Measurements from ENCODE around the gene CEBPG. TPM values are rescaled to one million over a fixed set of nuclear protein-coding genes. Genes with fewer than 3 reads are reported as not detected.

The CEBPG gene
- total RNA-seq, 2 experiments from 2014 or later: 15.5 TPM

DNA sequence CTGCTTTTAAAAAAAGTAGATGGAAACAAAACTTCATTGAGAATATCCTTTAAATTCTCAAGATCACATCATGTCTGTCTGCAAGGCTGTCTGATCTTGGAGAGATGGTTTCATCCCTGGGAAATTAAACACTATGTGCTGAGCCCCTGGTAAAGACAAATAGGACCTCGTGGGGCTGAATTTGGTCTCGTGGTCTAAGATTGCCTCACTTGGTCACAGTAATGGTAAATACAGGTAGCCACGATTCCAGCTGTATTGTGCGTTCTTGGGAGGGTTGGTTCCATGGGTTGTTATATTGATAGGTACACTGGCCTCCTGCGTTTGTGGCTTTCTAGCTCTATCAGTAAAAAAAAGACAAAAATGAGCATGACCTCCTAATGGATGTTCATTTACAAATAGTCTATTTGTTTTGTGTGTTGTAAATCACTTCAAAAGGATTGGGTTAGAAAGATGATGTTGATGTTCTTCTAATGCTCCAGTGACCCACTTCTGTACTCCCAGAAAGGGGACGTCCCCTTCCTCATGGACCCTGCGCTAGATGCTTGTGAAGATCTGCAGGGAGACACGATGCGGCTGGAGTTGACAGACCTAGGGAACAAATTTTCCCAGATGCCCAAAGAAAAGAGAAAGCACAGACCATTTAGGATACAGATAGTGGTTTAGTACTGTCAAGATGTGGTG, 1.8 kb downstream of the CEBPG start:
- no peak for ATAC-seq (ENCODE audit: poor library complexity)
- Mint-ChIP-seq H3K4me1 (ENCODE audit: low read depth) (peaks cover 63% of the 10 kb centered on the region), H3K27ac (peak overlapping the region; percentile 65), H3K4me3 (peak overlapping the region; percentile 80), H3K9me3 (no peaks in the 10 kb centered on the region), H3K36me3 (ENCODE audit: low read depth) (peaks cover 18% of the 10 kb centered on the region), H3K27me3 (no peaks in the 10 kb centered on the region)
- Histone ChIP-seq H3K36me3 (ENCODE audit: insufficient read depth, low read length) (peaks cover 7% of the 10 kb centered on the region), H3K9me3 (ENCODE audit: control insufficient read depth in 1 of 2, insufficient read depth in 1 of 2, low read length in 2 of 2) (no peaks in the 10 kb centered on the region), H3K4me3 (ENCODE audit: low read length) (peak overlapping the region; percentile 97), H3K27ac (ENCODE audit: low read depth in 1 of 2, low read length in 2 of 2) (no peak overlapping the region), H3K27me3 (ENCODE audit: control insufficient read depth in 1 of 2, insufficient read depth in 2 of 2, low read length in 2 of 2) (no peaks in the 10 kb centered on the region), H3K4me1 (ENCODE audit: insufficient read depth, low read length) (peaks cover 40% of the 10 kb centered on the region)
- TF ChIP-seq, protein P1, sequence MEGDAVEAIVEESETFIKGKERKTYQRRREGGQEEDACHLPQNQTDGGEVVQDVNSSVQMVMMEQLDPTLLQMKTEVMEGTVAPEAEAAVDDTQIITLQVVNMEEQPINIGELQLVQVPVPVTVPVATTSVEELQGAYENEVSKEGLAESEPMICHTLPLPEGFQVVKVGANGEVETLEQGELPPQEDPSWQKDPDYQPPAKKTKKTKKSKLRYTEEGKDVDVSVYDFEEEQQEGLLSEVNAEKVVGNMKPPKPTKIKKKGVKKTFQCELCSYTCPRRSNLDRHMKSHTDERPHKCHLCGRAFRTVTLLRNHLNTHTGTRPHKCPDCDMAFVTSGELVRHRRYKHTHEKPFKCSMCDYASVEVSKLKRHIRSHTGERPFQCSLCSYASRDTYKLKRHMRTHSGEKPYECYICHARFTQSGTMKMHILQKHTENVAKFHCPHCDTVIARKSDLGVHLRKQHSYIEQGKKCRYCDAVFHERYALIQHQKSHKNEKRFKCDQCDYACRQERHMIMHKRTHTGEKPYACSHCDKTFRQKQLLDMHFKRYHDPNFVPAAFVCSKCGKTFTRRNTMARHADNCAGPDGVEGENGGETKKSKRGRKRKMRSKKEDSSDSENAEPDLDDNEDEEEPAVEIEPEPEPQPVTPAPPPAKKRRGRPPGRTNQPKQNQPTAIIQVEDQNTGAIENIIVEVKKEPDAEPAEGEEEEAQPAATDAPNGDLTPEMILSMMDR (IDR thresholded peaks at IDR 0.05): no peak
- ChIA-PET POLR2A (interaction anchor here (1.8 to 3.8 kb wide), 4 partner anchors 31 to 294 kb away, joined by 5 to 42 read pairs (median 8); partner anchors contain the start of genes CEBPA and GPATCH1), CTCF (interaction anchor here (1.4 to 2.0 kb wide), 3 partner anchors 32 to 198 kb away, joined by 4 to 8 read pairs (median 5); no protein-coding TSS in a partner anchor)
- intact Hi-C loops (cut with DNase I, micrococcal nuclease): loop anchor here in 1 of 2 experiments (2.0 to 10.0 kb wide), 2 partner anchors 198 to 970 kb away; partner anchors contain the start of gene DPY19L3
- DNase-seq: no peak

DNA sequence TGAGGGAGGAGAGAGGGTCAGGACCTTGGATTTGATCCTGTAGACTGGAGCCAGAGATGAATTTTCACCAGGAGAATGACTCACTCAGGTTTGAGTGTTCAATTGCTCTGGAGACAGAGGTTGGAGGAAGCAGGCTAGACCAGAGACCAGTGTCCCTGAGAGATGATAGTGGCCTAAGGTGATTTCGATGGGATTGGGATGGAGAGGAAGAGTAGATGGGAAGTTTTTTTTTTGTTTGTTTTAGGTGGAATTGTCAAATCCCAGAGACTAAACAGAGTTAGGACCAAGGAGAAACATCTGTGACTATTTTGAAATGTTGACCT, 2.3 kb downstream of the CEBPG start:
- ATAC-seq (ENCODE audit: poor library complexity) (no peak), DNase-seq (no peak)
- Histone ChIP-seq H3K36me3 (ENCODE audit: insufficient read depth, low read length) (peaks cover 7% of the 10 kb centered on the region), H3K27ac (ENCODE audit: low read depth in 1 of 2, low read length in 2 of 2) (no peak overlapping the region), H3K27me3 (ENCODE audit: control insufficient read depth in 1 of 2, insufficient read depth in 2 of 2, low read length in 2 of 2) (no peaks in the 10 kb centered on the region), H3K9me3 (ENCODE audit: control insufficient read depth in 1 of 2, insufficient read depth in 1 of 2, low read length in 2 of 2) (no peaks in the 10 kb centered on the region), H3K4me1 (ENCODE audit: insufficient read depth, low read length) (peaks cover 40% of the 10 kb centered on the region), H3K4me3 (ENCODE audit: low read length) (no peak overlapping the region)
- CTCF ChIA-PET: no interaction called here
- TF ChIP-seq, protein P1 (IDR thresholded peaks at IDR 0.05): no peak
- Mint-ChIP-seq H3K27me3 (no peaks in the 10 kb centered on the region), H3K9me3 (no peaks in the 10 kb centered on the region), H3K4me3 (peak overlapping the region; percentile 80), H3K27ac (peak overlapping the region; percentile 65), H3K36me3 (ENCODE audit: low read depth) (peaks cover 19% of the 10 kb centered on the region), H3K4me1 (ENCODE audit: low read depth) (peaks cover 63% of the 10 kb centered on the region)
- POLR2A ChIA-PET: no interaction called here
- intact Hi-C loops (cut with DNase I, micrococcal nuclease): loop anchor here in 1 of 2 experiments (2.0 to 10.0 kb wide), 2 partner anchors 199 to 971 kb away; partner anchors contain the start of gene DPY19L3

DNA sequence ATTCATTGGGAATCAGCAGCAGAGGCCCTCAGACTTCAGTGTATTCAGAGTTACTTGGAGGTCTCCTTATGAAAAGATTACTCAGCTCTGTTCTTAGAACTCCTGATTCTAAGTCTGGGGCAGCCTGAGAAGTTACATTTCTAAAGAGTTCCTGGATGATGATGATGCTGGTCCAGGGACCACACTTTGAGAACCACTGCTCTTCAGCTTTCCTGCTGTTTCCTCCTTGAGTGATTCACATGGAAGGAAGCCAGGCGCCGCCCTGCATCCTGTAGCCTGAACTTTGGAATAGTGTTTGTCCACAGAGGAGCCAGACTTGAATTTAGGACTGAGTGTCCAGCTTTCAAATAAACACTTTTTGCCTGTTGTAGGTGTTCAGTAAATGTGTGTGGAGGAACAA, 2.9 kb downstream of the CEBPG start:
- Mint-ChIP-seq H3K27ac (peak overlapping the region; percentile 65), H3K4me1 (ENCODE audit: low read depth) (peaks cover 63% of the 10 kb centered on the region), H3K4me3 (peak overlapping the region; percentile 80), H3K27me3 (no peaks in the 10 kb centered on the region), H3K36me3 (ENCODE audit: low read depth) (peaks cover 25% of the 10 kb centered on the region), H3K9me3 (no peaks in the 10 kb centered on the region)
- H3K4me1 ChIP-seq (ENCODE audit: insufficient read depth, low read length): peaks cover 40% of the 10 kb centered on the region
- no peak overlapping the region for H3K27ac ChIP-seq (ENCODE audit: low read depth in 1 of 2, low read length in 2 of 2)
- no peaks in the 10 kb centered on the region for H3K27me3 ChIP-seq (ENCODE audit: control insufficient read depth in 1 of 2, insufficient read depth in 2 of 2, low read length in 2 of 2)
- peaks cover 12% of the 10 kb centered on the region for H3K36me3 ChIP-seq (ENCODE audit: insufficient read depth, low read length)
- no peak overlapping the region for H3K4me3 ChIP-seq (ENCODE audit: low read length)
- ChIA-PET POLR2A (no interaction called here), CTCF (interaction anchor here (1.1 kb wide), 1 partner anchor 74 kb away, joined by 3 read pairs; the partner anchor contains the start of gene CEBPA)
- intact Hi-C loops (cut with DNase I, micrococcal nuclease): loop anchor here in 1 of 2 experiments (10.0 kb wide), 1 partner anchor 972 kb away; the partner anchor contains the start of gene DPY19L3
- DNase-seq (no peak), ATAC-seq (ENCODE audit: poor library complexity) (no peak)
- TF ChIP-seq, protein P1 (IDR thresholded peaks at IDR 0.05): no peak
- no peaks in the 10 kb centered on the region for H3K9me3 ChIP-seq (ENCODE audit: control insufficient read depth in 1 of 2, insufficient read depth in 1 of 2, low read length in 2 of 2)

All from CD4-positive, alpha-beta T cell (primary cell).